Ovary (tissue), 9 donors: ENCODE measurements around the gene MXD4. TPM values are rescaled to one million over a fixed set of nuclear protein-coding genes. Genes with fewer than 3 reads are reported as not detected.
A peak's percentile ranks its signal among the peaks of the same experiment; 100 is the strongest.

Experiments
- DNase-seq, 5 donors: peaks; one replicate each; pipeline ENCODE4 v3.0.0-alpha.2; 2019 to 2020
- H3K27ac ChIP-seq, 2 donors: fragments of 200-600 bp; one replicate each; pipeline versions ENCODE4 v1.5.1 to v1.8.0; 2019 to 2022
- H3K27me3 ChIP-seq: fragments of 200-600 bp; one replicate; pipeline ENCODE4 v1.8.0; 2022
- H3K36me3 ChIP-seq: fragments of 200-600 bp; sonication (generic); one replicate; pipeline ENCODE4 v1.5.1; 2019
- H3K4me1 ChIP-seq: one replicate; pipeline ENCODE4 v1.8.1; 2013; ENCODE audit warnings: mild to moderate bottlenecking, moderate library complexity; ENCODE audit not compliant: insufficient read depth
- H3K4me3 ChIP-seq: fragments of 200-600 bp; sonication (generic); one replicate; pipeline ENCODE4 v1.5.1; 2017
- H3K9me3 ChIP-seq, 2 donors: fragments of 200-600 bp in 1 of 2; sonication (generic) in 1 of 2; one replicate each; pipeline versions ENCODE4 v1.5.1 to v1.8.1; 2013 to 2019; ENCODE audit warnings: mild to moderate bottlenecking in 1 of 2, moderate library complexity in 1 of 2
- EP300 ChIP-seq: sonication (generic); formaldehyde crosslinking; IDR thresholded peaks from one replicate; pipeline ENCODE4 v1.6.1; 2017; ENCODE audit warnings: antibody characterized with exemption
- POLR2A ChIP-seq: fragments of 450-650 bp; IDR thresholded peaks from one replicate; pipeline ENCODE4 v1.6.1; 2017; ENCODE audit warnings: antibody characterized with exemption, mild to moderate bottlenecking, moderate library complexity
- WGBS, 3 donors: extraction: QIAGEN DNeasy Blood & Tissue Kit in 1 of 3; methylation state at CpG; one replicate each; pipeline versions ENCODE4 v1.1.5 to v1.1.7; 2013 to 2017; 5-methylcytosine and 5-hydroxymethylcytosine counted together
- intact Hi-C, 4 donors: fragments of 100-400 bp; cut with DNase I; formaldehyde crosslinking; loops; one replicate each; pipeline versions ENCODE4 v1.11.0 to v1.15.1; 2022 to 2023
- polyA plus RNA-seq, 2 donors: library from polyadenylated mRNA; stranded (reverse); fragments of 200-250 nt in 1 of 2; fragments of 350-450 nt in 1 of 2; fragmentation: Illumina TruSeq in 1 of 2; extraction: RNeasy Lipid Tissue Mini Kit (QIAGEN cat#74804) in 1 of 2; gene quantifications; one replicate each; pipeline ENCODE4 v1.2.3, GENCODE V29; 2013 to 2014
- total RNA-seq, 7 donors: library from RNA; depleted of rRNA in 2 of 7; stranded (reverse); fragments of >200 nt in 2 of 7; fragmentation: NEBNext Ultra II Directional in 3 of 7; extraction: Animal tissue kit (Norgen Biotek cat#: 25700) in 3 of 7; gene quantifications; one replicate each; pipeline versions ENCODE4 v1.1.0 to v1.2.4, GENCODE V29; 2016 to 2023
- TF ChIP-seq, protein P1 (sequence below), 3 donors: fragments of 450-650 bp in 2 of 3; fragments of 200-600 bp in 1 of 3; IDR thresholded peaks; one replicate each; pipeline versions ENCODE4 v1.5.1 to v1.8.0; 2016 to 2022; ENCODE audit warnings: antibody characterized with exemption in 3 of 3, mild to moderate bottlenecking in 1 of 3
- donor health status: DM: no; HTN: no; CAD: no; lungs with moderate emphysema.
- donor health status: DM: no; HTN: no; CAD: no.
- donor health status: Bipolar disorder and iron deficiency.
- donor health status: DM: yes; HTN: yes; CAD: no.
- donor health status: DM: no; HTN: no; CAD: no.
- donor health status: DM: yes; HTN: yes; CAD: no.

The MXD4 gene
- total and polyA plus RNA-seq, 9 donors, result 10.3 to 51.4 (median 35.3) TPM

DNA sequence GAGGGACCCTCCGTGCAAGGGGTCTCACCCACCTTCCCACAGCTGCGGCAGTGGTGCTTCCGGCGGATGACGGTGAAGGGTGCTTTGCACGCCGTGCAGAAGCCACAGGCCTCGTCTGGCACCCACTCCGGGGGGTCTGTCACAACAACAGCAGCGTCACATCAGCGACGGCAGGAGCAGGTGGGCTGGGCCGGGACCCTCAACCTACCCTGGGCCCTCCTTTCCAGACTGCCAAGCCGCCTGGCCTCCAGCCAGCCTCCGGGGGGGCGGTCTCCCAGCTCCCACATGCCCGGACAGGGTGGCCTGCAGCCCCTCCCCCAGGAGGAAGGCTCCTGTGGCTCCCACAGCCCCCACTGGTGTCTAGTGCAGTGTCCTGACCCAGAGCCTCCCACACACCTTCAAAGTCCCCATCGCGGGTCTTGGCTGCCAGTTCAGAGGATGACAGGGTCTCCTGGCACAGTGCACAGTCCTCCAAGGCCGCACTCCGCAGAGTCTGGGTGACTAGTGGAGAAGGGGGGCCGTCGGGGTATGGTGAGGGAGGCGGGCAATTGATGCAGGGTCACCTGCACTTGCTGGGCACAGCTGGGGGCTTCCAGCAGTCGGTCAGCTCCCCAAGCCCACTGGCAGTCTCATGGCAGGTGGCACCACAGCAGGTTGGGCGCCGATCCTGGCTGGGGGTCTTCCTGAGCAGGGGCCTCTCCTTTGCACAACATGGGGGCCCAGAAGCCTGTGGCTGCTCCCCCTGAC, 9.5 kb upstream of the MXD4 start:
- Histone ChIP-seq H3K9me3 (no peaks in the 10 kb centered on the region), H3K27me3 (no peaks in the 10 kb centered on the region), H3K27ac (no peak overlapping the region), H3K36me3 (no peaks in the 10 kb centered on the region), H3K4me1 (no peaks in the 10 kb centered on the region), H3K4me3 (no peak overlapping the region)
- DNase-seq, result peak in 1 of 5 donors; percentile 20
- intact Hi-C loops, result no loop called here
- TF ChIP-seq EP300 (no peak), POLR2A (no peak)
- TF ChIP-seq, protein P1, sequence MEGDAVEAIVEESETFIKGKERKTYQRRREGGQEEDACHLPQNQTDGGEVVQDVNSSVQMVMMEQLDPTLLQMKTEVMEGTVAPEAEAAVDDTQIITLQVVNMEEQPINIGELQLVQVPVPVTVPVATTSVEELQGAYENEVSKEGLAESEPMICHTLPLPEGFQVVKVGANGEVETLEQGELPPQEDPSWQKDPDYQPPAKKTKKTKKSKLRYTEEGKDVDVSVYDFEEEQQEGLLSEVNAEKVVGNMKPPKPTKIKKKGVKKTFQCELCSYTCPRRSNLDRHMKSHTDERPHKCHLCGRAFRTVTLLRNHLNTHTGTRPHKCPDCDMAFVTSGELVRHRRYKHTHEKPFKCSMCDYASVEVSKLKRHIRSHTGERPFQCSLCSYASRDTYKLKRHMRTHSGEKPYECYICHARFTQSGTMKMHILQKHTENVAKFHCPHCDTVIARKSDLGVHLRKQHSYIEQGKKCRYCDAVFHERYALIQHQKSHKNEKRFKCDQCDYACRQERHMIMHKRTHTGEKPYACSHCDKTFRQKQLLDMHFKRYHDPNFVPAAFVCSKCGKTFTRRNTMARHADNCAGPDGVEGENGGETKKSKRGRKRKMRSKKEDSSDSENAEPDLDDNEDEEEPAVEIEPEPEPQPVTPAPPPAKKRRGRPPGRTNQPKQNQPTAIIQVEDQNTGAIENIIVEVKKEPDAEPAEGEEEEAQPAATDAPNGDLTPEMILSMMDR (IDR thresholded peaks at IDR 0.05), result no peak
- WGBS, 3 donors, result 63 to 66% (median 65%) methylated on average over 26 to 27 of the region's 27 CpGs

DNA sequence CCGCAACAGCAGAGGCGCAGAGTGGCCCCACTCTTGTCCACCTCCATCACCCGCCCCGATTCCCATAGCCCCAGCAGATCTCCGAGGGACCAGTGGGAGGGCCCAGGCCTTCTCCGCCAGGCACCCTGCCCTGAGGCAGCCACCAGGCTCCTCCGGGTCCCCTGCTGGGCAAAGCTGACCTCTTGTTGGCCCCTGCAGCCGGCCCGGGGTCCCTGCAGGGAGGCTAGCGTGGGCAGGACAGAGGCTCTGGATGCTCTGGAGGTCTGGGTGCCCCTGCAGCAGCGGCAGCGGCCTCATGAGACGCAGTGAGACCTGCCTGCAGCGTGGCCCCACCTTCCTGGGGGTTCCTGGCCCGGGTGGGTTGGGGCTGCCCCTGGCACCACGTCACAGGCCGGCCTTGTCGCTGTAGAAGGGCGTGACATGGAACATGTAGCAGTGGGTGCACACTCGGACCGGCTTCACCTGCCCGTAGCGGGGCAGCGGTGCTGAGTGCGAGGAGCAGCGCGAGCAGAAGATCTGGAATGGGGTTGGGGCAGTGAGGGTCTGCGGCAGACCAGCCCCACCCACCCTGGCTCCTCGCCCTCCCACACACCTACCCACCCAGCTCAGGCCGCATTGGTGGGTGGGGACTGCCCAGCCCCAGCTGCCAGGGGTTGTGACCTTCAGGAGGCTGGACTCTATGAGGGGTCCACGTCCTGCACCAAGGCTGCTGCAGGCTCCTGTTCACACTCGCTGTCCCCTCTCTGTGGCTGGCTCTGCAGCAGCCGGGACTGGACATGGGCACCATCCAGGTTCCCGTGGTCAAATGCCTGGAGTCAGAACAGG, 8.6 kb upstream of the MXD4 start:
- H3K4me1 ChIP-seq, result peaks cover 4% of the 10 kb centered on the region
- peak in 1 of 5 donors; percentile 19 for DNase-seq
- H3K27me3 ChIP-seq, result no peaks in the 10 kb centered on the region
- intact Hi-C loops, result no loop called here
- WGBS, 3 donors, result 89 to 93% (median 91%) methylated on average over 30 to 34 of the region's 34 CpGs
- TF ChIP-seq POLR2A, result no peak
- TF ChIP-seq, protein P1 (IDR thresholded peaks at IDR 0.05), result no peak
- no peak for TF ChIP-seq EP300
- no peak overlapping the region for H3K4me3 ChIP-seq
- H3K27ac ChIP-seq, result no peak overlapping the region
- no peaks in the 10 kb centered on the region for H3K36me3 ChIP-seq
- no peaks in the 10 kb centered on the region for H3K9me3 ChIP-seq

DNA sequence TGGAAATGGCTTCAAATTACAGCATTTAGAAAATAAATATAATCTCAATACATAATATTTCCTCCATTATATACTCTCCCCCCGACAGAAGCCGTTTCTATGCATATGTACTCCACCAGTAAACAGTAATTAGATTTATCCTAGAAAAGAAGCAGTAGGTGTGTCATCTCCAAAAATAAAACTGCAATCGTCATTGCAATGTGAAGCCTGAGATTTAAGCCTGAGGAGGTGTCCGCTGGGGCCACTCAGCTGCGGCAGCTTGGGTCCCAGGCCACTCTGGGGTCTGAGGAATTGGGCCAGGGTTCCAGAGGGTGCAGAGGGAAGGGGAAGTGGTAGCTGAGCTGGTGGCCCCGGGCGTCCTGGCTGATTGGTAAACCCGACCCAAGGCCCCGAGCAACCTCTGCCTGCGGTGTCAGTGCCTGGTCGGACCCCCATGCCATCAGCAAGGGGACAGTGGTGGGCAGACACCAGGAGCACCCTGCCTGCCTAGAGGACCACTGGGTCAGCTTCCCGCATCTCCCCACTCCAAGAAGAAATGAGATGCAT, 7.8 kb upstream of the MXD4 start:
- Histone ChIP-seq H3K27ac (no peak overlapping the region), H3K9me3 (no peaks in the 10 kb centered on the region), H3K27me3 (no peaks in the 10 kb centered on the region), H3K36me3 (no peaks in the 10 kb centered on the region), H3K4me1 (peaks cover 4% of the 10 kb centered on the region), H3K4me3 (no peak overlapping the region)
- peak in 1 of 5 donors; percentile 12 for DNase-seq
- intact Hi-C loops, result loop anchor here in 2 of 4 donors (10.0 kb wide), 3 partner anchors 145 to 265 kb away; partner anchors contain the start of genes CFAP99 (in 1 of the 2), FAM193A (in 1 of the 2), RNF4 (in 1 of the 2) and ZFYVE28 (in 1 of the 2)
- TF ChIP-seq POLR2A (no peak), EP300 (no peak)
- TF ChIP-seq, protein P1 (IDR thresholded peaks at IDR 0.05), result no peak
- WGBS, 3 donors, result 86 to 89% (median 88%) methylated on average over 12 of the region's 12 CpGs

DNA sequence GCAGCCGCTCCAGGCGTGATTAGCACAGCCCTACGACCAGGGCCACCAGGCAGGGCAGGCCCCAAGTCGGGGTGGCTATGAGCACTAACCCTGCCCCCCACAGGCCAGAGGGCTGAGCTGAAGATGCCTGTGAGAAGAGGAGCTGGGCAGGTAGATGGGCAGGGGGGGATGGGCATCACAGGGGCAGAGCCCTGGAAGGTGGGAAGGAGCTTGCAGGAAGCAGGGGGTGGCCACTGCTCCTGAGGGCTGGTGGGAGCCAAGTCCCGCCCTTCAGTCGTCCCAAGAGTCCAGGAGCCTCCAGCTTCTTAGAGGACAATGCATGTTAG, 7.3 kb upstream of the MXD4 start:
- peaks cover 4% of the 10 kb centered on the region for H3K4me1 ChIP-seq
- no peaks in the 10 kb centered on the region for H3K27me3 ChIP-seq
- intact Hi-C loops, result loop anchor here in 2 of 4 donors (10.0 kb wide), 3 partner anchors 146 to 266 kb away; partner anchors contain the start of genes CFAP99 (in 1 of the 2), FAM193A (in 1 of the 2), RNF4 (in 1 of the 2) and ZFYVE28 (in 1 of the 2)
- WGBS, 3 donors, result 75 to 79% (median 76%) methylated on average over 6 of the region's 6 CpGs
- no peaks in the 10 kb centered on the region for H3K36me3 ChIP-seq
- peak in 1 of 5 donors; percentile 19 for DNase-seq
- H3K9me3 ChIP-seq, result no peaks in the 10 kb centered on the region
- no peak overlapping the region for H3K27ac ChIP-seq
- no peak overlapping the region for H3K4me3 ChIP-seq
- no peak for TF ChIP-seq POLR2A
- no peak for TF ChIP-seq EP300
- TF ChIP-seq, protein P1 (IDR thresholded peaks at IDR 0.05), result no peak
